Gastrocnemius medialis (tissue), 4 donors: ENCODE results near the gene RICTOR. TPM values are rescaled to one million over a fixed set of nuclear protein-coding genes. Genes with fewer than 3 reads are reported as not detected.

Experiments
- ATAC-seq, 2 donors: fragments of 150-250 bp; one replicate each; pipeline ENCODE4 v1.9.1; 2016
- DNase-seq, 2 donors: peaks; one replicate each; pipeline ENCODE4 v3.0.0-alpha.2; 2019
- H3K27ac ChIP-seq, 4 donors: fragments of 200-600 bp; sonication (generic); 1 replicate in 1 of 4; 2 replicates in 3 of 4; pipeline ENCODE4 v1.5.1; 2016 to 2018; ENCODE audit warnings: mild to moderate bottlenecking in 2 of 4, moderate library complexity in 1 of 4
- H3K27me3 ChIP-seq, 3 donors: fragments of 200-600 bp; sonication (generic) in 2 of 3; 1 replicate in 1 of 3; 2 replicates in 2 of 3; pipeline versions ENCODE4 v1.5.1 to v1.6.0; 2016 to 2019; ENCODE audit warnings: mild to moderate bottlenecking in 1 of 3, moderate library complexity in 1 of 3
- H3K36me3 ChIP-seq, 2 donors: fragments of 200-600 bp; sonication (generic) in 1 of 2; one replicate each; pipeline ENCODE4 v1.5.1; 2017 to 2018
- H3K4me1 ChIP-seq, 2 donors: fragments of 200-600 bp; sonication (generic) in 1 of 2; one replicate each; pipeline ENCODE4 v1.5.1; 2016 to 2017; ENCODE audit warnings: mild to moderate bottlenecking in 2 of 2
- H3K4me3 ChIP-seq, 4 donors: fragments of 200-600 bp; sonication (generic) in 3 of 4; 1 replicate in 1 of 4; 2 replicates in 3 of 4; pipeline ENCODE4 v1.5.1; 2016 to 2019; ENCODE audit warnings: mild to moderate bottlenecking in 2 of 4
- H3K9me3 ChIP-seq, 3 donors: fragments of 200-600 bp; sonication (generic) in 2 of 3; 1 replicate in 1 of 3; 2 replicates in 2 of 3; pipeline ENCODE4 v1.5.1; 2016 to 2019
- CTCF ChIP-seq, 5 experiments: fragments of 450-650 bp in 3 of 5; fragments of 200-600 bp in 2 of 5; sonication (generic) in 2 of 5; IDR thresholded peaks in 4 of 5; conservative IDR thresholded peaks in 1 of 5; 1 replicate in 4 of 5; 2 replicates in 1 of 5; pipeline ENCODE4 v1.5.1; 2016 to 2019; ENCODE audit warnings: antibody characterized with exemption in 5 of 5, mild to moderate bottlenecking in 3 of 5, moderate library complexity in 3 of 5
- POLR2A ChIP-seq, 2 donors: fragments of 450-650 bp; IDR thresholded peaks; one replicate each; pipeline ENCODE4 v1.6.1; 2017; ENCODE audit warnings: antibody characterized with exemption in 2 of 2, mild to moderate bottlenecking in 2 of 2, moderate library complexity in 2 of 2
- in situ Hi-C, 4 donors: fragments of 200-750 bp; cut with MboI; loops; one replicate each; pipeline versions ENCODE4 v1.15.0 to v1.8.0; 2017; ENCODE audit warnings: low sequenced_read_pairs in 4 of 4
- intact Hi-C: fragments of 100-400 bp; cut with DNase I; formaldehyde crosslinking; loops from one replicate; pipeline ENCODE4 v1.15.1; 2023; ENCODE audit warnings: low total_unique reads
- total RNA-seq, 4 donors: library from RNA; depleted of rRNA; stranded (reverse); fragments of >200 nt; gene quantifications; one replicate each; pipeline versions ENCODE4 v1.1.0 to v1.2.3, GENCODE V29; 2016

The RICTOR gene
- total RNA-seq, 4 donors from 2014 or later: 28.9 to 56.9 (median 37.0) TPM

- Histone ChIP-seq H3K9me3 (no peaks in the 10 kb centered on the region), H3K4me3 (peak overlapping the region in 1 of 4 donors; percentile 4), H3K27me3 (no peaks in the 10 kb centered on the region), H3K4me1 (peaks cover 21 to 25% of the 10 kb centered on the region in 2 donors), H3K27ac (peak overlapping the region; percentile 98 to 100 (median 99)), H3K36me3 (no peaks in the 10 kb centered on the region)
- no peak for DNase-seq
- TF ChIP-seq CTCF (IDR thresholded peaks at IDR 0.05 in 4 of 5, conservative IDR thresholded peaks at IDR 0.05 in 1 of 5) (no peak), POLR2A (IDR thresholded peaks at IDR 0.05) (no peak)
- intact Hi-C loops (loop anchor here (10.0 kb wide), 1 partner anchor 522 kb away; the partner anchor contains the start of gene LIFR), in situ Hi-C loops (loop anchor here in 1 of 4 donors (5.0 kb wide), 1 partner anchor 70 kb away; no protein-coding TSS in a partner anchor)
- no peak for ATAC-seq
Measured at GRCh38 chr5:39076757-39077728, 2.8 kb upstream of the RICTOR start.

GRCh38 chr5:39076101-39076756 is 2.0 kb upstream of the RICTOR start:
- intact Hi-C loops: loop anchor here (10.0 kb wide), 1 partner anchor 521 kb away; the partner anchor contains the start of gene LIFR

GRCh38 chr5:39073767-39074016 is 507 bp downstream of the RICTOR start:
- Histone ChIP-seq H3K9me3 (no peaks in the 10 kb centered on the region), H3K4me1 (peaks cover 46 to 48% of the 10 kb centered on the region in 2 donors), H3K27ac (peak overlapping the region; percentile 98 to 100 (median 99)), H3K36me3 (no peaks in the 10 kb centered on the region), H3K27me3 (no peaks in the 10 kb centered on the region), H3K4me3 (peak overlapping the region; percentile 89 to 95 (median 94))
- intact Hi-C loops (loop anchor here (5.0 to 10.0 kb wide), 2 partner anchors 519 to 606 kb away; partner anchors contain the start of gene LIFR), in situ Hi-C loops (no loop called here)
- ATAC-seq: peak; percentile 68 to 69
- TF ChIP-seq POLR2A (IDR thresholded peaks at IDR 0.05): peak in 1 of 2 donors; percentile 37
- no peak for TF ChIP-seq CTCF (IDR thresholded peaks at IDR 0.05 in 4 of 5, conservative IDR thresholded peaks at IDR 0.05 in 1 of 5)
- peak in 1 of 2 donors; percentile 47 for DNase-seq

More at GRCh38 chr5:39076101-39076756, 2.0 kb upstream of the RICTOR start:
- H3K27ac ChIP-seq: peak overlapping the region; percentile 98 to 100 (median 99)
- DNase-seq (no peak), ATAC-seq (no peak)
- H3K4me3 ChIP-seq: peak overlapping the region in 1 of 4 donors; percentile 4
- no peaks in the 10 kb centered on the region for H3K27me3 ChIP-seq
- no peaks in the 10 kb centered on the region for H3K9me3 ChIP-seq
- H3K4me1 ChIP-seq: peaks cover 29 to 33% of the 10 kb centered on the region in 2 donors
- H3K36me3 ChIP-seq: no peaks in the 10 kb centered on the region
- in situ Hi-C loops: loop anchor here in 1 of 4 donors (5.0 kb wide), 1 partner anchor 69 kb away; no protein-coding TSS in a partner anchor
- no peak for TF ChIP-seq CTCF (IDR thresholded peaks at IDR 0.05 in 4 of 5, conservative IDR thresholded peaks at IDR 0.05 in 1 of 5)
- TF ChIP-seq POLR2A (IDR thresholded peaks at IDR 0.05): no peak

- DNase-seq: peak in 1 of 2 donors; percentile 31
- TF ChIP-seq POLR2A (IDR thresholded peaks at IDR 0.05) (no peak), CTCF (IDR thresholded peaks at IDR 0.05 in 4 of 5, conservative IDR thresholded peaks at IDR 0.05 in 1 of 5) (no peak)
- intact Hi-C loops (loop anchor here (5.0 to 10.0 kb wide), 2 partner anchors 518 to 606 kb away; partner anchors contain the start of gene LIFR), in situ Hi-C loops (no loop called here)
- Histone ChIP-seq H3K4me1 (peaks cover 51 to 53% of the 10 kb centered on the region in 2 donors), H3K4me3 (peak overlapping the region; percentile 89 to 95 (median 94)), H3K27ac (peak overlapping the region; percentile 98 to 100 (median 99)), H3K9me3 (no peaks in the 10 kb centered on the region), H3K27me3 (no peaks in the 10 kb centered on the region), H3K36me3 (no peaks in the 10 kb centered on the region)
- peak; percentile 38 to 59 for ATAC-seq
Measured at GRCh38 chr5:39072925-39073766, 1.1 kb downstream of the RICTOR start.
